ENCODE measurements around the gene HLA-DPA1. TPM values are rescaled to one million over a fixed set of nuclear protein-coding genes. Genes with fewer than 3 reads are reported as not detected.

HLA-DPA1 gene
- total and polyA plus RNA-seq, 4 donors, result 18.6 to 203 (median 98.3) TPM

GRCh38 chr6:33019372-33019771 lies 54.1 kb downstream of the HLA-DPA1 start:
- intact Hi-C loops (cut with DNase I), result loop anchor here (5.0 to 10.0 kb wide), 3 partner anchors 125 to 228 kb away; no protein-coding TSS in a partner anchor
- Histone ChIP-seq H3K9me3 (ENCODE audit: control insufficient read depth, low read length) (no peaks in the 10 kb centered on the region), H3K4me1 (ENCODE audit: control insufficient read depth in 1 of 2, insufficient read depth in 2 of 2, low read length in 2 of 2) (no peaks in the 10 kb centered on the region), H3K27ac (ENCODE audit: low read depth in 1 of 2, low read length in 2 of 2) (peak overlapping the region in 1 of 2 donors; percentile 38), H3K4me3 (ENCODE audit: low read length in 2 of 2) (no peak overlapping the region), H3K27me3 (ENCODE audit: control insufficient read depth in 1 of 2, insufficient read depth in 2 of 2, low read length in 1 of 2) (no peaks in the 10 kb centered on the region), H3K36me3 (ENCODE audit: control insufficient read depth in 1 of 2, insufficient read depth in 2 of 2, low read length in 1 of 2) (no peaks in the 10 kb centered on the region)
- ATAC-seq (ENCODE audit: low FRiP score), result no peak
- no peak for DNase-seq

DNA sequence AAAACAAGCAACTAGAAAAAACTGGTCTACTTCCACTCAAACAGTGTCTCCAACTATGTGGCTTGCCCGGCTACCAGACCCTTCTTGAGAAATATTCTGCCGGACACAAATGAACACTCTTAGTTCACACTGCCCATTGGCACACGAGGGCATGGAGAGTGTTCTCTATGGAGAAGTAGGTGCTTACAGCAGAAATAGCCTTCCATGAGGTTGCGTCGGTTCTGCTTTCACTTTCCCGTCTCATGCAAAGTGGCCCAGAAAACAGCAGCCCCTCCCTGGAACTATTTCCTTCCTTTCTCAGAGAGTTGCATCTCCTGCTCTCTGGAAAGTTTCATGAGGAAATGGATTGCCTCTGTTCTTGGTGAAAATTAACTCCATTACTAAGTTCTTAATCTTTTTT lies 54.5 kb downstream of the HLA-DPA1 start:
- H3K27ac ChIP-seq (ENCODE audit: low read depth in 1 of 2, low read length in 2 of 2), result peak overlapping the region in 1 of 2 donors; percentile 17
- H3K4me1 ChIP-seq (ENCODE audit: control insufficient read depth in 1 of 2, insufficient read depth in 2 of 2, low read length in 2 of 2), result no peaks in the 10 kb centered on the region
- H3K9me3 ChIP-seq (ENCODE audit: control insufficient read depth, low read length), result no peaks in the 10 kb centered on the region
- ATAC-seq (ENCODE audit: low FRiP score), result peak; percentile 72
- no peaks in the 10 kb centered on the region for H3K36me3 ChIP-seq (ENCODE audit: control insufficient read depth in 1 of 2, insufficient read depth in 2 of 2, low read length in 1 of 2)
- no peak overlapping the region for H3K4me3 ChIP-seq (ENCODE audit: low read length in 2 of 2)
- peak in 1 of 2 donors; percentile 85 for DNase-seq
- no peaks in the 10 kb centered on the region for H3K27me3 ChIP-seq (ENCODE audit: control insufficient read depth in 1 of 2, insufficient read depth in 2 of 2, low read length in 1 of 2)
- 2% methylated on average over 6 of the region's 6 CpGs for WGBS, 2 donors
- intact Hi-C loops (cut with DNase I), result loop anchor here (5.0 to 10.0 kb wide), 3 partner anchors 126 to 228 kb away; no protein-coding TSS in a partner anchor

GRCh38 chr6:33018418-33018817 lies 55.0 kb downstream of the HLA-DPA1 start:
- no peak overlapping the region for H3K4me3 ChIP-seq (ENCODE audit: low read length in 2 of 2)
- intact Hi-C loops (cut with DNase I), result loop anchor here (5.0 to 10.0 kb wide), 3 partner anchors 126 to 229 kb away; no protein-coding TSS in a partner anchor

DNA sequence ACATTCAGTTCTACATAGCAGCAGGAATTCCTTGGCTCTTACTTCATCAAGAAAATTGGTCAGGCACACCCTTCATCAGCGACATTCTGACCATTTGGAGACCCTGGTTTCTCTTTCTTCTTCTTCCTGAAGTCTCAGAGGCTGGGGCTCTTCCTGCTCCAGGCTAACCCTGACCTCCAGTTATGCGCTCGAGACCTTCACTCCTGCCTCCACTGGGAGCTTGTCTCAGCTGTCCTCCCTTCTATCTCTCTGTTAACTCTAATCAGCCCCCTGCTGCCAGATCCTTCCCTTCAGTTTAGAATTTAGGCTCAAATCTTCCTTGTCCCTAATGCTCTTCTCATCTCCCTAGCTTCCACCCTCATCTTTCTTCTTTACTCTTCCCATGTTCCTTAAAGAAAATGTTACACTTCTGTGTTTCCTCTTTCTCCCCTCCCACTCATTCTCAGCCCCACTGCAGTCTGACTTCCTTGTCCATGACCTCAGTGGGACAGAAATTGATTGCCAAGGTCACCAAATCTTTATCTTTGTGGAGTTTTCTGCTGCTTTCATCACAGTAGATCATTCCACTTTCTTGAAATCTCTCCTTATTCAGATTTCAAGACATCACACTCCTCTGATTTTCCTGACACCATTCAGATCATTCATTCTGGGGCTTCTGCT lies 55.6 kb downstream of the HLA-DPA1 start:
- ATAC-seq (ENCODE audit: low FRiP score) (no peak), DNase-seq (no peak)
- intact Hi-C loops (cut with DNase I), result loop anchor here (5.0 to 10.0 kb wide), 3 partner anchors 127 to 229 kb away; no protein-coding TSS in a partner anchor
- 86% methylated on average over 3 of the region's 3 CpGs for WGBS, 2 donors
- H3K4me3 ChIP-seq (ENCODE audit: low read length in 2 of 2), result no peak overlapping the region
- no peaks in the 10 kb centered on the region for H3K36me3 ChIP-seq (ENCODE audit: control insufficient read depth in 1 of 2, insufficient read depth in 2 of 2, low read length in 1 of 2)
- peaks cover 0 to 4% of the 10 kb centered on the region in 2 donors for H3K27me3 ChIP-seq (ENCODE audit: control insufficient read depth in 1 of 2, insufficient read depth in 2 of 2, low read length in 1 of 2)
- H3K9me3 ChIP-seq (ENCODE audit: control insufficient read depth, low read length), result no peaks in the 10 kb centered on the region
- no peaks in the 10 kb centered on the region for H3K4me1 ChIP-seq (ENCODE audit: control insufficient read depth in 1 of 2, insufficient read depth in 2 of 2, low read length in 2 of 2)
- no peak overlapping the region for H3K27ac ChIP-seq (ENCODE audit: low read depth in 1 of 2, low read length in 2 of 2)

More at GRCh38 chr6:33018418-33018817, 55.0 kb downstream of the HLA-DPA1 start:
- Histone ChIP-seq H3K27me3 (ENCODE audit: control insufficient read depth in 1 of 2, insufficient read depth in 2 of 2, low read length in 1 of 2) (peaks cover 0 to 4% of the 10 kb centered on the region in 2 donors), H3K27ac (ENCODE audit: low read depth in 1 of 2, low read length in 2 of 2) (no peak overlapping the region), H3K4me1 (ENCODE audit: control insufficient read depth in 1 of 2, insufficient read depth in 2 of 2, low read length in 2 of 2) (no peaks in the 10 kb centered on the region), H3K9me3 (ENCODE audit: control insufficient read depth, low read length) (no peaks in the 10 kb centered on the region), H3K36me3 (ENCODE audit: control insufficient read depth in 1 of 2, insufficient read depth in 2 of 2, low read length in 1 of 2) (no peaks in the 10 kb centered on the region)
- ATAC-seq (ENCODE audit: low FRiP score), result no peak
- DNase-seq, result no peak

DNA sequence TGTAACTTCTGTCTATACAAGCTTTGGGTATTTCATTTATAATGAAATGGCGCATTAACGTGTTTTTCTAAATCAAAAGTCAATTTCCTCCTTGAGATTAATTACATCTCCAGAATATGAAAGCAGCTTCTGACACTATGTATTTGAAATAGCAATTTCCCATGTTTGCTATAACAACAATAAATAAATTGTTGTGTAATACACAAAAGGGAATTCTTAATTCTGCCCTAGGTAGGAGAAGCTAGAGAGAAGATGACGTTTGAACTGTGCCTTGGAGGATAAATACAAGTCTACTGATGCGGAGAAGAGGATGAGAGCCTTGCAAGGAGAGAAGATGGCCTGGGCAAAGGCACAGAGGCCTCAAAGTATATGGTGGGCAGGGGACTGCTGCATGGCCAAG lies 56.4 kb downstream of the HLA-DPA1 start:
- intact Hi-C loops (cut with DNase I), result loop anchor here (5.0 to 10.0 kb wide), 3 partner anchors 128 to 230 kb away; no protein-coding TSS in a partner anchor

DNA sequence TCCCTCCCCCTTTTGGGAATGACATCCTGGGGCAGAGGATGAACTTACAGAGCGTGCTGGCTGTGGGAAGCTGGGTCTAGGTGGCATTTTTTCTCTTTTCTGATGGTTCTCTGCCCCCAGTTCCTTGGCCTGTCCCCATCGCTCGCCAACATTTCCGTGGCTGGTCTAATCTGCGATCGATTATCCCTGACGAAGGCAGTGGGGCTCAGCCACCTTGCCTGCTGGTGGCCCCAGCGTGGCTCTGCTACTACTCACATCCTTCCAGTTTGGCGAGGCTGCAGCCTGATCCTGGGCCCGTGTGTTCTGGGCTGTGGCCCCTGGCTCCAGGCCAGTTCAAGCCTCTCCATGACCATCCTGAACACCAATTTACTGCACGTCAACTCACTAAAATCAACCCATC lies 57.7 kb downstream of the HLA-DPA1 start:
- intact Hi-C loops (cut with DNase I), result loop anchor here (2.0 to 10.0 kb wide), 4 partner anchors 65 to 232 kb away; no protein-coding TSS in a partner anchor
- Histone ChIP-seq H3K4me3 (ENCODE audit: low read length in 2 of 2) (no peak overlapping the region), H3K4me1 (ENCODE audit: control insufficient read depth in 1 of 2, insufficient read depth in 2 of 2, low read length in 2 of 2) (no peaks in the 10 kb centered on the region), H3K36me3 (ENCODE audit: control insufficient read depth in 1 of 2, insufficient read depth in 2 of 2, low read length in 1 of 2) (no peaks in the 10 kb centered on the region), H3K9me3 (ENCODE audit: control insufficient read depth, low read length) (no peaks in the 10 kb centered on the region), H3K27me3 (ENCODE audit: control insufficient read depth in 1 of 2, insufficient read depth in 2 of 2, low read length in 1 of 2) (peaks cover 0 to 4% of the 10 kb centered on the region in 2 donors), H3K27ac (ENCODE audit: low read depth in 1 of 2, low read length in 2 of 2) (no peak overlapping the region)
- WGBS, 2 donors, result 79 to 80% methylated on average over 11 of the region's 11 CpGs
- DNase-seq (no peak), ATAC-seq (ENCODE audit: low FRiP score) (no peak)

More for the DNA sequence above, 56.4 kb downstream of the HLA-DPA1 start:
- 71 to 72% methylated on average over 4 of the region's 4 CpGs for WGBS, 2 donors
- Histone ChIP-seq H3K9me3 (ENCODE audit: control insufficient read depth, low read length) (no peaks in the 10 kb centered on the region), H3K27ac (ENCODE audit: low read depth in 1 of 2, low read length in 2 of 2) (no peak overlapping the region), H3K4me3 (ENCODE audit: low read length in 2 of 2) (no peak overlapping the region), H3K27me3 (ENCODE audit: control insufficient read depth in 1 of 2, insufficient read depth in 2 of 2, low read length in 1 of 2) (peaks cover 0 to 4% of the 10 kb centered on the region in 2 donors), H3K4me1 (ENCODE audit: control insufficient read depth in 1 of 2, insufficient read depth in 2 of 2, low read length in 2 of 2) (no peaks in the 10 kb centered on the region), H3K36me3 (ENCODE audit: control insufficient read depth in 1 of 2, insufficient read depth in 2 of 2, low read length in 1 of 2) (no peaks in the 10 kb centered on the region)
- ATAC-seq (ENCODE audit: low FRiP score), result no peak
- DNase-seq, result no peak

DNA sequence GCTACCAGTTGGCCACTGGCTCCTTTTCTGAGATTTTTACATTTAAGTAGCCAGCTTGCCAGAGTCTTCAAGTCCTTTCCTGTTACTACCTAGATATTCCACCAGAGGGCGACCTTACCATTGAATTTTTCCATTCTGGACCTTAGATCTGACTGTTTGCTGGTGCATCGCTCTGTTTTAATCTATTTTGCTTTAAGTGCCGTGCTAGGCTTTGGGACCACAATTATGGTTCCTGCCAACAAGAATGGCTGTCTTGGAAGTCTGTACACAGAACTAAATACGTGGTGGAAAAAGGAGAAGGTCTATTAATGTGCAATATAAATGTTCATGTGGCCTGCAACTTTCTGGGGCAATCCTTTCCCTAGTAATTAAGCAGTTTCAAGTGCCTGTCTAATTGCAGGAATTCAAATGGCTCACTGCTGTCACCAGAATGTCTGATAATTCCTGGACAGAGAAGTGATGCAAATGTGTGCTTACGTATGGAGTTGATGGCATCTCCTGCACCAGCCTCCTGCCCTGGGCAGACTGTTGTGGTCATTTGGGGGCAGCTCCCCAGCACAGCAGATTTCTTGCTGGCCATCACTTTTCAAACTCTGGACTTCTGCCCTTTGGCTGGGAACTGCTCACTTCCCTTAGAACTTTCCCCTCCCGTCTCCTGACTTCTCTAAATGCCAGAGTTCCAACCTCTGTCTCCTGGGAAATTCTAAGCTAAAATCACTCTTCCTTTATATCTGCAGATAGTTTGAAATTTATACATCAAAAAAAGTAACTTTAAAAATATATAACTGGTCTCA lies 58.4 kb downstream of the HLA-DPA1 start:
- no peak overlapping the region for H3K27ac ChIP-seq (ENCODE audit: low read depth in 1 of 2, low read length in 2 of 2)

More for the DNA sequence above, 58.4 kb downstream of the HLA-DPA1 start:
- no peaks in the 10 kb centered on the region for H3K36me3 ChIP-seq (ENCODE audit: control insufficient read depth in 1 of 2, insufficient read depth in 2 of 2, low read length in 1 of 2)
- ATAC-seq (ENCODE audit: low FRiP score) (peak; percentile 86), DNase-seq (peak in 1 of 2 donors; percentile 30)
- peaks cover 0 to 4% of the 10 kb centered on the region in 2 donors for H3K27me3 ChIP-seq (ENCODE audit: control insufficient read depth in 1 of 2, insufficient read depth in 2 of 2, low read length in 1 of 2)
- no peak overlapping the region for H3K4me3 ChIP-seq (ENCODE audit: low read length in 2 of 2)
- intact Hi-C loops (cut with DNase I), result loop anchor here (1.0 to 10.0 kb wide), 5 partner anchors 66 to 233 kb away; no protein-coding TSS in a partner anchor
- no peaks in the 10 kb centered on the region for H3K9me3 ChIP-seq (ENCODE audit: control insufficient read depth, low read length)
- WGBS, 2 donors, result 18 to 23% methylated on average over 6 of the region's 6 CpGs
- no peaks in the 10 kb centered on the region for H3K4me1 ChIP-seq (ENCODE audit: control insufficient read depth in 1 of 2, insufficient read depth in 2 of 2, low read length in 2 of 2)

All from aorta (tissue), 5 donors.